MG63 (cell line): Measurements from ENCODE around the gene TNF. TPM values are rescaled to one million over a fixed set of nuclear protein-coding genes. Genes with fewer than 3 reads are reported as not detected.

ENCODE experiments used
- DNase-seq: peaks from one replicate; pipeline ENCODE4 v3.0.0-alpha.2; 2020
- H3K27me3 ChIP-seq: fragments of 250-450 bp; sonication (Bioruptor Pico); 2 replicates; pipeline ENCODE4 v1.5.1; 2020; ENCODE audit warnings: mild to moderate bottlenecking, moderate library complexity
- H3K36me3 ChIP-seq: fragments of 250-450 bp; sonication (Bioruptor Pico); 2 replicates; pipeline ENCODE4 v1.5.1; 2020; ENCODE audit warnings: mild to moderate bottlenecking, moderate library complexity
- H3K4me3 ChIP-seq: fragments of 250-450 bp; sonication (Bioruptor Pico); 2 replicates; pipeline ENCODE4 v1.5.1; 2020; ENCODE audit warnings: mild to moderate bottlenecking, moderate library complexity
- H3K9me3 ChIP-seq: fragments of 250-450 bp; sonication (Bioruptor Pico); 2 replicates; pipeline ENCODE4 v1.5.1; 2020; ENCODE audit warnings: mild to moderate bottlenecking, moderate library complexity
- total RNA-seq: library from RNA; depleted of rRNA; stranded (reverse); fragments of >200 nt; shearing (Covaris generic); gene quantifications from 2 replicates; pipeline ENCODE4 v1.2.3, GENCODE V29; 2014; ENCODE audit warnings: low replicate concordance

Gene TNF
- total RNA-seq, 1 experiment from 2014 or later: not detected

- no peak for DNase-seq
- Histone ChIP-seq H3K4me3 (no peak overlapping the region), H3K9me3 (no peaks in the 10 kb centered on the region), H3K36me3 (no peaks in the 10 kb centered on the region), H3K27me3 (no peaks in the 10 kb centered on the region)
Observed at GRCh38 chr6:31597006-31597405, 21.6 kb downstream of the TNF start.

- DNase-seq: no peak
- Histone ChIP-seq H3K4me3 (no peak overlapping the region), H3K36me3 (no peaks in the 10 kb centered on the region), H3K27me3 (no peaks in the 10 kb centered on the region), H3K9me3 (no peaks in the 10 kb centered on the region)
Observed at GRCh38 chr6:31607317-31607716, 32.0 kb downstream of the TNF start.

GRCh38 chr6:31609519-31610406, 34.4 kb downstream of the TNF start:
- Histone ChIP-seq H3K27me3 (no peaks in the 10 kb centered on the region), H3K9me3 (no peaks in the 10 kb centered on the region), H3K36me3 (no peaks in the 10 kb centered on the region), H3K4me3 (no peak overlapping the region)
- no peak for DNase-seq

- Histone ChIP-seq H3K36me3 (no peaks in the 10 kb centered on the region), H3K9me3 (no peaks in the 10 kb centered on the region), H3K27me3 (no peaks in the 10 kb centered on the region), H3K4me3 (no peak overlapping the region)
- DNase-seq: no peak
Observed at GRCh38 chr6:31610968-31611367, 35.6 kb downstream of the TNF start.

- H3K27me3 ChIP-seq: no peaks in the 10 kb centered on the region
- H3K9me3 ChIP-seq: no peaks in the 10 kb centered on the region
- H3K36me3 ChIP-seq: no peaks in the 10 kb centered on the region
- no peak for DNase-seq
- H3K4me3 ChIP-seq: no peak overlapping the region
Observed at GRCh38 chr6:31614075-31614619, 38.8 kb downstream of the TNF start.

GRCh38 chr6:31614684-31615578, 39.6 kb downstream of the TNF start, which contains the start of gene AIF1:
Gene AIF1, plus strand, starts transcription at chr6:31615234. Its CDS starts 96 bp downstream, at chr6:31615330.
- no peaks in the 10 kb centered on the region for H3K36me3 ChIP-seq
- no peaks in the 10 kb centered on the region for H3K9me3 ChIP-seq
- DNase-seq: no peak
- H3K27me3 ChIP-seq: no peaks in the 10 kb centered on the region
- no peak within 1 kb of the TSS for H3K4me3 ChIP-seq

- DNase-seq: no peak
- no peak overlapping the region for H3K4me3 ChIP-seq
- no peaks in the 10 kb centered on the region for H3K9me3 ChIP-seq
- no peaks in the 10 kb centered on the region for H3K27me3 ChIP-seq
- no peaks in the 10 kb centered on the region for H3K36me3 ChIP-seq
Observed at GRCh38 chr6:31615748-31616147, 40.4 kb downstream of the TNF start.

GRCh38 chr6:31617010-31617409, 41.6 kb downstream of the TNF start:
- DNase-seq: no peak
- peaks cover 9% of the 10 kb centered on the region for H3K36me3 ChIP-seq
- H3K9me3 ChIP-seq: no peaks in the 10 kb centered on the region
- H3K4me3 ChIP-seq: no peak overlapping the region
- no peaks in the 10 kb centered on the region for H3K27me3 ChIP-seq

GRCh38 chr6:31619805-31620585, 44.6 kb downstream of the TNF start:
- no peaks in the 10 kb centered on the region for H3K9me3 ChIP-seq
- H3K27me3 ChIP-seq: no peaks in the 10 kb centered on the region
- DNase-seq: peak; percentile 96
- H3K36me3 ChIP-seq: peaks cover 35% of the 10 kb centered on the region
- peak overlapping the region; percentile 85 for H3K4me3 ChIP-seq

- peaks cover 43% of the 10 kb centered on the region for H3K36me3 ChIP-seq
- no peaks in the 10 kb centered on the region for H3K27me3 ChIP-seq
- no peaks in the 10 kb centered on the region for H3K9me3 ChIP-seq
- DNase-seq: peak; percentile 69
- peak within 1 kb of the TSS; percentile 85 for H3K4me3 ChIP-seq
Observed at GRCh38 chr6:31620586-31621319, 45.4 kb downstream of the TNF start, which contains the start of gene PRRC2A. Gene PRRC2A, plus strand, starts transcription at chr6:31620715. Its CDS starts 2,075 bp downstream, at chr6:31622790.

GRCh38 chr6:31621320-31621939, 46.1 kb downstream of the TNF start:
- H3K27me3 ChIP-seq: no peaks in the 10 kb centered on the region
- no peak for DNase-seq
- no peaks in the 10 kb centered on the region for H3K9me3 ChIP-seq

GRCh38 chr6:31621991-31622390, 46.6 kb downstream of the TNF start:
- no peaks in the 10 kb centered on the region for H3K27me3 ChIP-seq
- peaks cover 53% of the 10 kb centered on the region for H3K36me3 ChIP-seq
- peak overlapping the region; percentile 85 for H3K4me3 ChIP-seq
- no peak for DNase-seq
- H3K9me3 ChIP-seq: no peaks in the 10 kb centered on the region

More at GRCh38 chr6:31621320-31621939, 46.1 kb downstream of the TNF start:
- Histone ChIP-seq H3K4me3 (peak overlapping the region; percentile 85), H3K36me3 (peaks cover 47% of the 10 kb centered on the region)

GRCh38 chr6:31622684-31623091, 47.3 kb downstream of the TNF start:
- no peak overlapping the region for H3K4me3 ChIP-seq
- peaks cover 57% of the 10 kb centered on the region for H3K36me3 ChIP-seq
- DNase-seq: no peak
- H3K27me3 ChIP-seq: no peaks in the 10 kb centered on the region
- no peaks in the 10 kb centered on the region for H3K9me3 ChIP-seq

- Histone ChIP-seq H3K4me3 (no peak overlapping the region), H3K36me3 (peaks cover 71% of the 10 kb centered on the region), H3K9me3 (no peaks in the 10 kb centered on the region), H3K27me3 (no peaks in the 10 kb centered on the region)
- no peak for DNase-seq
Observed at GRCh38 chr6:31624070-31624469, 48.7 kb downstream of the TNF start.

GRCh38 chr6:31626952-31627351, 51.6 kb downstream of the TNF start:
- Histone ChIP-seq H3K36me3 (peaks cover 82% of the 10 kb centered on the region), H3K27me3 (no peaks in the 10 kb centered on the region)

More at GRCh38 chr6:31626952-31627351, 51.6 kb downstream of the TNF start:
- no peak for DNase-seq
- H3K9me3 ChIP-seq: no peaks in the 10 kb centered on the region
- H3K4me3 ChIP-seq: no peak overlapping the region
